GM18873 (cell line): ENCODE measurements around the gene SLC13A3.

Experiments used
- ATAC-seq: cut with Tn5 transposase; IDR thresholded peaks from one replicate; pipeline ENCODE4 v1.9.1; 2021; ENCODE audit warnings: mild to moderate bottlenecking, moderate library complexity, moderate number of reproducible peaks; ENCODE audit not compliant: unreplicated experiment, low FRiP score

The SLC13A3 gene

GRCh38 chr20:46563170-46563859 is 87.9 kb downstream of the SLC13A3 start:
- no peak for ATAC-seq

- ATAC-seq, result no peak
Observed at GRCh38 chr20:46562373-46563169, 88.7 kb downstream of the SLC13A3 start.

GRCh38 chr20:46562009-46562372 is 89.3 kb downstream of the SLC13A3 start:
- no peak for ATAC-seq

- no peak for ATAC-seq
Observed at GRCh38 chr20:46559685-46560440, 91.4 kb downstream of the SLC13A3 start.

- ATAC-seq, result no peak
Observed at GRCh38 chr20:46559001-46559400, 92.3 kb downstream of the SLC13A3 start.

DNA sequence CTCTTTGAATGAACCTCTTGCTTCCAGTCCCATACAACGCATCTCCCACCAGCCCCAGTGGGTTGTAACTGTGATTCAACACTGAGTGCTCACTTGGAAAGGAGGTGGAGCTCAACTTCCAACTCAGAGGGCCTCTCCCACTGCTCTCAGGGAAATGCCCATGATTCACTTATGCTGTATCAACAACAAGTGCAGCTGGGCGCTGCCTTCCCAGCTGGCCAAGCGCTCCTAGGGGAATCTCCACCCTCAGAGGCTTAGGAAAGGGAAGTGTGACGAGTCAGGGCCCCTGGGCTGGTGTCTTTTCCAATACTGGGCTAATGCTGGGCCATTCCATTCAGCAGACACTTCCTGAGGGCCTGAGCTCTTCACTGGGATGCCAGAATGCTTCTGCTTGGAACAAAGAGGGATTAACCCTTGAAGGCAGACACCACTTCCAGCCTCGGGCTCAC is 92.7 kb downstream of the SLC13A3 start:
- no peak for ATAC-seq

GRCh38 chr20:46557231-46557956 is 93.9 kb downstream of the SLC13A3 start:
- no peak for ATAC-seq

DNA sequence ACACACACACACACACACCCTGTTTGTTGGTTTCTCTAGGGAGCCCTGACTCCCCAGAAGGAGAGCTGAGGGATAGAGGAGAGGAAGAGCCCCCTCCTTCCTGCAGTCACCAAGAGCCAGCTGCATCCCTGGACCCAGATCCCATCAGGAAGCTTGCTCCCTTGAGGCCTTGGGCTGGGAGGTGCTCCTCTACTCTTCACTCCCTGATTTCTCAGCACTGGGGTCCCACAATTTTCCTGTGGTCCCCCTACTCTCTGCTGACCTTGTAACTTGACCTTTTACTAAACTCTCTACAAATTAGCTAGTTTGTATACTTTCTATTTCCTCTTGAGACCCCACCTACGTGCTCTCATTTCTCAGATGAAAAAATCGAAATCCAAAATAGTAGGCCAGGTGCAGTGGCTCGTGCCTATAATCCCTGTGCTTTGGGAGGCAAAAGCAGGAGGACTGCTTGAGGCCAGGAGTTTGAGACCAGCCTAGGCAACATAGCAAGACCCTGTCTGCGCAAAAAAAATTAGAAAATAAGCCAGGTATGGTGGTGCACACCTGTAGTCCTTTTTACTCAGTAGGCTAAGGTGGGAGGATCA is 95.8 kb downstream of the SLC13A3 start:
- ATAC-seq, result no peak

DNA sequence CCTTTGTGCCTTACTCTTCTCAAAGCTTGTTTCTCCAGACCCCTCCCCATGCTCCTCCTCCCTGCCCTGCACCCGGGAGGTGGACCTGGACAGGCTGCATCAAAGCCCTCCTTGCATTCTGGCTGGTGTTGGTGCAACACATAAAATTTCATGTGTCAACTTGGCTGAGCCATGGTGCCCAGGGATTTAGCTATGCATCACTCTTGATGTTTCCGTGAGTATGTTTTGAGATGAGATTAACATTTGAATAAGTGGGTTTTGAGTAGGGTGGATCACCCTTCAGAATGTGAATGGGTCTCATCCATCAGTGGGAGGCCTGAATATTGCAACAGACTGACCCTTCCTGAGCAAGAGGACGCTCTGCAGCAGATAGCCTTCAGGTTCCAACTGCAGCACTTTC is 96.4 kb downstream of the SLC13A3 start:
- no peak for ATAC-seq

GRCh38 chr20:46553926-46554325 is 97.3 kb downstream of the SLC13A3 start:
- ATAC-seq, result no peak

DNA sequence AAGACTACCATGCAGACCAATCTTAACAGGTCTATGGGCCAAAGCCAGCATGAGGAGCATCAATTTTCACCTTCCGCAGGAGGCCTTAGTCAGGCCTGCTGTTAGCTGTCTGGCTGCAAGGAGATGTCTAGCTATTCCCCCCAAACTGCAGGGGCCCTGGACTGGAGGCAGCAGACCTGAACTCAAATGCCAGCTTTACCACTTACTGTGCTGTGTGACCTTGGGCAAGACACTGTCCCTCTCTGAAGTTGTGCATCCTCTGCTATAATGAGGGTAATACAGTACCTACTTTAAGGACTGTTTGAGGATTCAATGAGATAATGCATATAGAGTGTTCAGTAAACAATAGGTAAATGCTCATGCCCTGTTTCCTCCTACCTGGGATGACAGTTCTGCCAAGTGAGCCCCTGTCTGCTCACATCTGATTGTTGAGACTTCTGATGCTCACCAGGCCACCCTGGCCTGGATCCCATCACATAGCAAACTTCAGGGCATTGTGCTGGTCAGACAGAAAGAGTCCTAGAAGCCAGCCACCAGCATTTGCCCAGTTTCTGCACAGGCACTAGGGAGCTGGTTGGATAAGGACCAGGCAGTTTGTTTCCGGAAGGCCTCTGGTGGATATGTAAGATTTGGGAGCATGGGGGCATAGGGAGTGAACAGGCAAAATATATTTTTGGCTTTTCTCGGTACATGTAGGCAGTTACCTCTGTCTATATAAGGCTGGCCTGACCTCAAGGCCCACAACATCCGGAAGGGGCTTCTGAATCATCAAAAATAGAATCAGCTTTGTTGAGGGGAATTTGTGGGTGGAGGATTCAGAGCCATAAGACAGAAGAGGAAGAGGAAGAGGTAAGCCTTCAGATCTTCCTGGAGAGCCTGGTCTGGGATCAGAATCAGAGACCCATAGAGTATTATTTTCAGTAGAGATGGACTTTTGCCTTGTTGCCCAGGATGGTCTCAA is 98.5 kb downstream of the SLC13A3 start:
- ATAC-seq, result peak; percentile 73

GRCh38 chr20:46551522-46552381 is 99.5 kb downstream of the SLC13A3 start:
- ATAC-seq, result no peak

DNA sequence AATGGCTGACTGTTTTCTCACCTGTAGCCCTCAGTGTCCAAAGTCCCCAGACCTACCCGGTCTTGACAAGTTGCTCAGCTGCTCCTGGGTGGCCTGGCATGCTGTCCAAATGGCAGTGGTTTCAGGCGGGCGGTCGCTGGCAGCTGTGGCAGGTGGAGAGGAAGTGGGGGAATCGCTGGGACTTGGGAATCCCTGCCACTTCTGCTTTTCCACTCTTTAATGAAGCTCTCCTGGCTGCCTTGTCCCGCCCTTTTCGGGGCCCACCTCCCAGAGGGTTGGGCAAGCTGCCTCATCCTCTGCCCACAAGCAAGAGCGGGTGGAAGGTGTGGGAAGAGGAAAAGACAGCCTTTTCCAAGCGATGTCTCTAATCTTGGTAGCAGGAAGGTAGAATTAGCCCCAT is 100.8 kb downstream of the SLC13A3 start, which contains the start of gene OCSTAMP:
Gene OCSTAMP (minus strand): TSS at position 194 of the 400 bp plus-strand sequence. CDS start 94 bp downstream, at position 100.
- no peak for ATAC-seq

DNA sequence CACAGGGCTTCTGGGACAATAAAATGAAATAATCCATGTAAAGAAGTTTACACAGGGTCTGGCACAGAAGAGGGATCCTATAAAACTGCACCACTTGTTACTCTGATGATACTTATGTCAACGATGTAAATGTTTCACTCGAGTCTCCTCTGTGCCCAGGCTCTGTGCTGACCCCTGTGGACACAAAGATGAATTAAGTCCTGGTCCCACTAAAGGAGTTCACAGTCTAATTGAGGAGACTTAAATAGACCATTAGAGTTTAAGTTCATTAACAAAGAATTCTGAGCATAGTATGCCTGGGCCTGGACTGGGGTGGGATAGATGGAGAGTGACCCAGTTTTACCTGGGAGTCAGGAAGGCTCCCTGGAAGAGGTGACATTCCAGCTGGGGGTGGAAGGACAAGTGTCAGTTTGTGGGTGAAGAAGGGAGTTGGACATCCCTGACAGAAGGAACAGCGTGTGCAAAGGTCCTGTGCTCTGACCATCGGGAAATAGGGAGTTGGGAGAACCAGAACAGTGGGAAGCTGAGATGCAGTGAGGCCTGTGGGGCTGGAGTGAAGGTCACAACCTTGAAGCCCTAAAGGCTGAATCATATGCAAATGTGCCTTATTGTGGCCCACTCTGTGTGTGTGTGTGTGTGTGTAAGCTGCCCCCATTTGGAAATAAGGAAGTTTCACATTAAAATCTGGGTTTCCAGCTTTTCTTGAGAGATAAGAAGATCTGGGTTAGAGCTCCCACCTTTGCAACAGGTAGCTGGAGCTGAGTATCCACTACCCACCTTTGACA is 101.9 kb downstream of the SLC13A3 start:
- no peak for ATAC-seq

DNA sequence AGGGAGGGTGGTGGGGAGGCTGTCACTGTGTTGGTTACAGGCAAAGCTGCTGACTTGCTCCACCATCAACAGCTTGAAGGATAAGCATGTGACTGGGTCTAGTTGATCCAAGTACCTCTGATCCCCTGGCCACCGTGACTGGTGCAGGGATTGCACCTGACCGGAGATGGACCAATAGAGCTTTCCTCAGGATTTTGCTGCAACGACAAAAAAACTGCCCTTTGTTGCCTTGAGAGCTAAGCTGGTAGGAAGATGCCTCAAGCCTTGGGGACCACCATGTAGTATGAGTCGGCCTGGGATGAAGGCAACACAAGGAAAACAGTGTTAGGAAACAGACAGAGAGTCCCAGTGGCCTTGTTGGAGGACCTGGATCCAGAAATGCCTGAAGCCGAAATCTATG is 102.6 kb downstream of the SLC13A3 start:
- no peak for ATAC-seq

DNA sequence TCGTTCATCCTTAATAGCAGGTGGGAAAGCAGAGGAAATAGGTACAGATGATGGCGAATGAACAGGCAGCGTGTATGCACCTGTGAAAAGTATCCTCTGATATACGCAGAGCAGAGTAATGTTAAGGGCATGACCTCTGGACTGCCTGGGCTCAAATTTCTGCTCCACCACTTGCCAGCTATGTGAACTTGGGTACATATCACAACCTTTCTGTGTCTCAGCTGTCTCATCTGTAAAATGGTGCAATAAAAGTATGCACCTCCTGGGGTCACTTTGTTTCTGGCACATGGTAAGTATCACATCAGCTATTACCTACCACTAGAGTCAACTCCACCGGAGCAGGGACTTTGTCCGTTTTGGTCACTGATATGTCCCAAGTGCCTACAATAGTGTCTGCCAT is 103.3 kb downstream of the SLC13A3 start:
- ATAC-seq, result no peak

DNA sequence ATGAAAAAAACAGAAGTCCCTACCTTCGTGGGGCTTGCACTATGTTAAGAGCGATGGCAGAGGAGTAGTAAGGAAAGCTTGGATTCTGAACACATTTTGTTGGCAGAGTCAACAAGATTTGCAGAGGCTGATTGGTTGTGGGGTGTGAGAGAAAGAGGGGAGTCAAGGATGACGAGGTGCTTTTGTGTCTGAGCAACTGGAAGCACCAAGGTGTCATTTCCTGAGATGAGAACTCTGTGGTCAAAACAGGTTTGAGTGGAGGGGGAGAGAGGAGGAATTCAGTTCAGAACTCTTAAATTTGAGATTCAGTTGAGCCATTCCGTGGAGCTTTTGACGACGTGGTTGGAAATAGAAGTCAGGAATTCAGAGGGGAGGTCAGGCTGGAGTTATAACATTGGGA is 104.3 kb downstream of the SLC13A3 start:
- no peak for ATAC-seq
